Activated naive CD4-positive, alpha-beta T cell treated with anti-CD3 and anti-CD28 coated beads, Interleukin-2, amount 50 U/mL, for 16 hours (primary cell): ENCODE measurements around the gene TRAF1.

Experiments
- DNase-seq: peaks from one replicate; pipeline ENCODE4 v3.0.0-alpha.2; 2020

TRAF1 gene

GRCh38 chr9:120865809-120866208 lies 60.8 kb downstream of the TRAF1 start:
- no peak for DNase-seq

DNA sequence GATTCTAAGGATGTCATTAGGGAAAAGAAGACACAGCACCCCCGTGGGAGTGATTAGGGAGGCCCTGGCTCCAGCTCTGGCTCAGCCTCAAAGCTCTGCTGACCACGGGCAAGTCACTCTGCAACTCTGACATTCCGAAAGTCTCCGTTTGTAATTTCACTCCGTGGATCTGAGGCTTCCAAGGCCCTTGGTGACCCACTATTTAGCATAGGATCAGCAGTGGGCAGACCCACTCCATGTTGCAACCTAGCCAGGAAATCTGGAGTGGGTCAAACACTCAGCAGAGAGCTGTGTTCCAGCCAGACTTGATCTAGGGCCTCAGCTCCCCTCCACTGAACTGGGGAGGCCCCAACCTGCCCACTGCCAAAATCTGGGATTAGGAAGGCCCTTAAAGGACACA lies 61.4 kb downstream of the TRAF1 start:
- no peak for DNase-seq

- no peak for DNase-seq
Observed at GRCh38 chr9:120864719-120865118, 61.9 kb downstream of the TRAF1 start.

DNA sequence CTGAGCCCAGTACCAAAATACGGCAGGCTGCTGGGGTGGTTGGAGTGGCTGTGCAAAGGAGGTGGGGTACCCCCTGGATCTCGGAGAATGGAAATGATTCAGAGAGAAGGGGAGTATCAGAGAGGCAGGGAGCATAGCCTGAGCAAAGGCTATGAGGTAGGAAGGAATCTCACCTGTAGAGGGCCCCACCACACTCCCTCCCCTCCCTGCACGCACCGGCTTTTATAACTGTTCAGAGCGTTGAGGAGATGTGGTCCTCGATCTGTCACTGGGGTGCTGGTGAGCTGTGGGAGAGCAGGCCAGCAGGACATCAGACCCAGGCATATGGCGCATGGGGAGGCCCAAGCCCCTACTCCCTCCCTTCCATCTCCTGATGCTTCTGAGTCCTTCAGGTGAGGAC lies 62.8 kb downstream of the TRAF1 start:
- no peak for DNase-seq

DNA sequence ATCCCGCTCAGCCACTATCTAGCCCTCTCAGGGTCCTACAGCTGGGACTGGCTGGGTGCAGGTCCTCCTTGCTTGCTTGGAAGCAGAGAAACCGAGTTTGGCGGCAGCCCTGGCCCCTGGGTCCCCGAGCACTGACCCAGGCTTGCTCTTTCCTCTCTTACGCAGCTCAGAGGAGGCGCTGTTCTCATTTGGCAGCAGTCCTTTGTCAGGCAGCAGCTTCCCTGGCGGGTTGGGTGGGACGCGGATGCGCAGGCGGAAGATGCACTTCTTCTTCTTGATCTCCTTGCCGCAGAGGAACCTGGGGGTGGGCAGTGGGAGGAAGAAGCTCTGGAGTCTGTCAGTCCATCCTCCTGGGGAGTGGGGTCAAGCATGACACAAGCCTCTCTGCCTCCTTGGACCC lies 64.1 kb downstream of the TRAF1 start:
- DNase-seq: no peak

- DNase-seq: no peak
Observed at GRCh38 chr9:120861935-120862334, 64.7 kb downstream of the TRAF1 start.

- DNase-seq: no peak
Observed at GRCh38 chr9:120860083-120860482, 66.5 kb downstream of the TRAF1 start.

DNA sequence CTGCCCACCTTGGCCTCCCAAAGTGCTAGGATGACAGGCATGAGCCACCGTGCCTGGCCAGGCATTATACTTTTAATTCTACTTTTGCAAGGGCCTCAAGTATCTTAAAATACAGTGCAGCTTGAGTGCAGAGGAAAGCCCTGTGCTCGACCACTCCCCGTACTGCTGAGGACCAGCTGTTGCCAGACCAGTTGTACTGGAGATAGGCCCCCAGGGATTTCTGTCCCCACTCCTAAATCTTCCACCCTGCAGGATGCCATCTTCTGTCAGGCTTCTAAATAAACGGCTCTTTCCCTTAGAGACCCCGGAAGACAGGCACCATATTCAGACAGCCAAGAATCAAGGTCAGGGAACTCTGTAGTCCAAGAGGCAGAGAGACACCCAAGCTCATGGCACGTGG lies 67.2 kb downstream of the TRAF1 start:
- no peak for DNase-seq

- DNase-seq: no peak
Observed at GRCh38 chr9:120857902-120858301, 68.7 kb downstream of the TRAF1 start.

- no peak for DNase-seq
Observed at GRCh38 chr9:120857481-120857880, 69.1 kb downstream of the TRAF1 start.

GRCh38 chr9:120856700-120857099 lies 69.9 kb downstream of the TRAF1 start:
- DNase-seq: no peak

DNA sequence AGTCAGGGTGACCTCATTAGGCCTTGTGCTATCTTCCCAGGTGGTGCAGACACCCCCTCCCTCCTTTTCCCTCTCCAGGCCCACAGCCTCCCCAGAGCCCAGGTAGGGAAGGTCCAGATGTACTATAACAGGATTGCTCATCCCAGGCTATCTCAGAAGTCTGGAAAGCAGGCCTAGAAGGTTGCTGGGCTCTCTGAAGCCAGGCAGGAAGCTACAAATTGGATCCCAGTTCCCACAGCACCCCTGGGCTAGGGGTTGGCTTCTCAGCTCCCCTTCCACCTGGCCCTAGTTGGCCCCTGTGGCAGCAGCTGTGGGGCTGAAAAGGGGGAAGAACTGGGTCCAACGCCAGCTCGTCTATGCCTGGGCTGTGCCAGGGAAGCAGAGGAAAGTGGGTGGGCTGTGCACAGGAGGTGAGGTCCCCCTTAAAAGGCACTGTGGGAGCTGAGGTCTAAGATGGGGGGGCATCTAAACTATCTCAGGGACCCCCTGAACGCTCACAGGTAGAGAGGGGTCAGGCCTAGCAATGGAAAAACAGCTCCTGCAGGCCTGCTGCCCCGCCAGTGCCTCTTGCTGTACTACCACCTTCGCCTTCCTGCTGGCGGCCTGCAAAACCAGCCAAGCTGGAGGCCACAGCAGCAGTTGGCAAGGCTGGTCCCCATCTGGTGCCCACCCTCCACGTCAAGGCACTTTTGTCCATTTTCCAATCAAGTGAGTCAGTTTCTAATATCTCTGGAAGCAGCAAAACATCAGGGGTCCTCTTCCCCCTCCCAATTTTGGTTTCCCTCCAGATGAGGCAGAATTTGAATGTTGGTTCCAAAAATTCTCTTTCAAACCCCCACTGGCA lies 70.5 kb downstream of the TRAF1 start:
- DNase-seq: no peak

DNA sequence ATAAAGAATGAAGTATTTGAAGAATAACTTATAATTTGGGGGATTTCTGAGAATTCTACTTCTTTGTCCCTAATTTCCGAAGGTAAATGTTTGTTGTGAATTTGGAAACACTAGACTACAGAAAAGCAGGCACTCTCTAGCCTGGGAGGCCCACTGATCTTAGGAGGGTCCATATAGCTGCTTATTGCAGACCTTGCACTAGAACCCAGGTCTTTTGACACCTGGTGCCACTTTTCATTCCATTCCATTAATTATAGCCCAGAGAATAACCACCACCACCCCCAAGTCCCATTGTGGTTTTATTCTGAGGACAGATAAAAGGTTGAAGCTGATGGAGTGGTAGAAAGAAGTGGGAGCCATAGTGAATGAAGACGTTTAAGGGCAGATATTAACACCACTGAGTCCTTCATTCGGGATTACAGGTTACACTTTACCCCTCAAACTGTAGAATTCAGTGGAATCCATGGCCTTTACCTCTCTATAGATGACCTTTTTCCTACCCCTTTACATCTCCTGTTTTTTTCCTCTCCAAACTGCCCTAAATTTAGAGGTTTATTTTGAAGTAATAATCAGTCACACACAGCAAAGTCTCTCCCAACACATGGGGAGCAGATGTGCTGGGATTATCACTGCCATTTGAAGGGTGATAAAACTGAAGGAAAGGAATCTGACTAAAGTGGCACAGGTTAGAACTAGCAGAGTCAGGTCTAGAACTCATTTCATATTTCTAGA lies 71.8 kb downstream of the TRAF1 start:
- DNase-seq: no peak

- DNase-seq: no peak
Observed at GRCh38 chr9:120853198-120853597, 73.4 kb downstream of the TRAF1 start.
